Activated T-cell treated with anti-CD3 and anti-CD28 coated beads, Interleukin-2, amount 50 U/mL, for 48 hours (primary cell): ENCODE results near the gene OGN.

Experiments used
- DNase-seq, 2 experiments: peaks; one replicate each; pipeline ENCODE4 v3.0.0-alpha.2; 2020

Gene OGN

DNA sequence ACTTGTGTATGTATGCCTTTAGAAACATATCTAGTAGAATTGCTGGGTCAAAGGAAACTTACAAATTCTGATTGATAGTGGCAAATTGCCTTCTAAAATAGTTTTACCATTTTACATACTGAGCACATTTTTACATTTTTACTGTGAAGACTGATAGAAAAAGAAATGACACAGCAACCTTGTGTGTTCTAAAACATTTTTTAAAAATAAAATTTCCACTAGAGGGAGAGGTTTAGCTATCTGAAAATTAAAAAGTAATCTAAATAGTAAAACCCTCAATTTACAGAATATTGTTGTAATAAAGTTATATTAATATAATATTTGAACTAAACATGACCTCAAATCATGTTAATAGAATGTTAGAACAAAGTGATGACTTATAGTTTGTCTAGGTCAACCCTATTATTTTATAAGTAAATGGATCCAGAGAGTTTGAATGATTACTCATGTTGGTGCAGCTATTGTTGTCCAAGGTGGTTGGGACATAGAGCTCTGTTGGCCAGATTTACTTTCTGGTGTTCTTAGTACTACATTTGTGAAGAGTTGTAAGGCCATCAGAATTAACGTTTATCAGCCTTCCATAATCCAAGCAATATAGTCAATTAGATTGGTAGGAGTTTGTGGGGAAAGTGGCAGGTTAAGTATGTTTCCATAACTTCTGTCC is 61.4 kb downstream of the OGN start:
- DNase-seq = no peak

- no peak for DNase-seq
These were observed 62.8 kb downstream of the OGN start for GRCh38 chr9:92341578-92341977.

- no peak for DNase-seq
These were observed 71.1 kb downstream of the OGN start for GRCh38 chr9:92333282-92333634.
